ENCODE results near the gene GAB2. TPM values are rescaled to one million over a fixed set of nuclear protein-coding genes. Genes with fewer than 3 reads are reported as not detected.

Gene GAB2
- total and polyA plus RNA-seq, 2 experiments from 2014 or later, result 4.9 to 10.2 TPM

GRCh38 chr11:78231962-78232501, 185.6 kb downstream of the GAB2 start:
- DNase-seq (ENCODE audit: low spot score), result no peak
- Histone ChIP-seq H2AFZ (no peak overlapping the region), H3K9me3 (ENCODE audit: low read depth) (no peaks in the 10 kb centered on the region), H3K9me2 (replicated peaks; ENCODE audit: insufficient read depth) (no peaks in the 10 kb centered on the region), H3K4me3 (no peak overlapping the region), H3K4me2 (no peak overlapping the region), H3K27me3 (no peaks in the 10 kb centered on the region), H3K4me1 (ENCODE audit: insufficient read depth) (no peaks in the 10 kb centered on the region), H4K20me1 (ENCODE audit: insufficient read depth, poor library complexity, severe bottlenecking) (no peaks in the 10 kb centered on the region), H3K79me2 (no peaks in the 10 kb centered on the region), H3K27ac (no peak overlapping the region), H3K36me3 (replicated peaks; ENCODE audit: insufficient read depth, low read depth) (no peaks in the 10 kb centered on the region)
- TF ChIP-seq, protein P1, sequence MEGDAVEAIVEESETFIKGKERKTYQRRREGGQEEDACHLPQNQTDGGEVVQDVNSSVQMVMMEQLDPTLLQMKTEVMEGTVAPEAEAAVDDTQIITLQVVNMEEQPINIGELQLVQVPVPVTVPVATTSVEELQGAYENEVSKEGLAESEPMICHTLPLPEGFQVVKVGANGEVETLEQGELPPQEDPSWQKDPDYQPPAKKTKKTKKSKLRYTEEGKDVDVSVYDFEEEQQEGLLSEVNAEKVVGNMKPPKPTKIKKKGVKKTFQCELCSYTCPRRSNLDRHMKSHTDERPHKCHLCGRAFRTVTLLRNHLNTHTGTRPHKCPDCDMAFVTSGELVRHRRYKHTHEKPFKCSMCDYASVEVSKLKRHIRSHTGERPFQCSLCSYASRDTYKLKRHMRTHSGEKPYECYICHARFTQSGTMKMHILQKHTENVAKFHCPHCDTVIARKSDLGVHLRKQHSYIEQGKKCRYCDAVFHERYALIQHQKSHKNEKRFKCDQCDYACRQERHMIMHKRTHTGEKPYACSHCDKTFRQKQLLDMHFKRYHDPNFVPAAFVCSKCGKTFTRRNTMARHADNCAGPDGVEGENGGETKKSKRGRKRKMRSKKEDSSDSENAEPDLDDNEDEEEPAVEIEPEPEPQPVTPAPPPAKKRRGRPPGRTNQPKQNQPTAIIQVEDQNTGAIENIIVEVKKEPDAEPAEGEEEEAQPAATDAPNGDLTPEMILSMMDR (IDR thresholded peaks at IDR 0.05; ENCODE audit: poor library complexity), result no peak
- no peak for TF ChIP-seq EZH2phosphoT487 (IDR thresholded peaks at IDR 0.05; ENCODE audit: low read depth, severe bottlenecking, unreplicated experiment)
- TF ChIP-seq EZH2 (IDR thresholded peaks at IDR 0.05; ENCODE audit: borderline replicate concordance), result no peak

GRCh38 chr11:78230161-78230877, 187.3 kb downstream of the GAB2 start:
- Histone ChIP-seq H4K20me1 (ENCODE audit: insufficient read depth, poor library complexity, severe bottlenecking) (no peaks in the 10 kb centered on the region), H3K79me2 (no peaks in the 10 kb centered on the region), H2AFZ (no peak overlapping the region), H3K36me3 (replicated peaks; ENCODE audit: insufficient read depth, low read depth) (no peaks in the 10 kb centered on the region), H3K27me3 (no peaks in the 10 kb centered on the region), H3K9me2 (replicated peaks; ENCODE audit: insufficient read depth) (no peaks in the 10 kb centered on the region), H3K27ac (no peak overlapping the region), H3K4me3 (no peak overlapping the region), H3K4me1 (ENCODE audit: insufficient read depth) (no peaks in the 10 kb centered on the region), H3K9me3 (ENCODE audit: low read depth) (no peaks in the 10 kb centered on the region), H3K4me2 (no peak overlapping the region)
- 93% methylated on average over 7 of the region's 7 CpGs for WGBS (ENCODE audit: low lambda C conversion rate, missing lambda C conversion rate)
- TF ChIP-seq, protein P1 (IDR thresholded peaks at IDR 0.05; ENCODE audit: poor library complexity), result no peak
- no peak for TF ChIP-seq EZH2phosphoT487 (IDR thresholded peaks at IDR 0.05; ENCODE audit: low read depth, severe bottlenecking, unreplicated experiment)
- TF ChIP-seq EZH2 (IDR thresholded peaks at IDR 0.05; ENCODE audit: borderline replicate concordance), result no peak
- no peak for DNase-seq (ENCODE audit: low spot score)

- Histone ChIP-seq H3K9me3 (ENCODE audit: low read depth) (no peaks in the 10 kb centered on the region), H3K9me2 (replicated peaks; ENCODE audit: insufficient read depth) (no peaks in the 10 kb centered on the region), H3K36me3 (replicated peaks; ENCODE audit: insufficient read depth, low read depth) (no peaks in the 10 kb centered on the region), H3K27ac (no peak overlapping the region), H3K4me1 (ENCODE audit: insufficient read depth) (no peaks in the 10 kb centered on the region), H3K27me3 (no peaks in the 10 kb centered on the region), H3K79me2 (no peaks in the 10 kb centered on the region), H4K20me1 (ENCODE audit: insufficient read depth, poor library complexity, severe bottlenecking) (no peaks in the 10 kb centered on the region), H2AFZ (no peak overlapping the region), H3K4me2 (no peak overlapping the region), H3K4me3 (no peak overlapping the region)
- no peak for DNase-seq (ENCODE audit: low spot score)
- WGBS (ENCODE audit: low lambda C conversion rate, missing lambda C conversion rate), result 90% methylated on average over 2 of the region's 2 CpGs
- TF ChIP-seq EZH2 (IDR thresholded peaks at IDR 0.05; ENCODE audit: borderline replicate concordance), result no peak
- TF ChIP-seq EZH2phosphoT487 (IDR thresholded peaks at IDR 0.05; ENCODE audit: low read depth, severe bottlenecking, unreplicated experiment), result no peak
- TF ChIP-seq, protein P1 (IDR thresholded peaks at IDR 0.05; ENCODE audit: poor library complexity), result no peak
Measured at GRCh38 chr11:78229106-78229505, 188.5 kb downstream of the GAB2 start.

Measured in hepatocyte (in vitro differentiated cells).